Fibroblast of lung (primary cell): ENCODE data around the gene PTPRF.

Experiments used
- CTCF ChIP-seq, 2 donors: IDR thresholded peaks in 1 of 2; conservative IDR thresholded peaks in 1 of 2; 1 replicate in 1 of 2; 2 replicates in 1 of 2; pipeline ENCODE4 v1.5.1; 2011 to 2012; ENCODE audit warnings: low read length in 2 of 2, control low read depth in 1 of 2, inconsistent platforms in 1 of 2, low read depth in 1 of 2, mild to moderate bottlenecking in 1 of 2
- EZH2 ChIP-seq: IDR thresholded peaks from 2 replicates; pipeline ENCODE4 v1.5.1; 2012; ENCODE audit warnings: low read length, control low read depth, mild to moderate bottlenecking; ENCODE audit errors: missing control alignments

GRCh38 chr1:43493661-43494450 lies 36.8 kb upstream of the PTPRF start:
- TF ChIP-seq CTCF (conservative IDR thresholded peaks at IDR 0.05 in 1 of 2, IDR thresholded peaks at IDR 0.05 in 1 of 2; ENCODE audit: low read depth in 1 of 2, low read length in 2 of 2) = no peak
- TF ChIP-seq EZH2 = no peak
